Measurements from ENCODE around the gene MYCBPAP.

The MYCBPAP gene

GRCh38 chr17:50523208-50523607 lies 15.0 kb downstream of the MYCBPAP start:
- H3K27me3 ChIP-seq (ENCODE audit: low read depth, low read length): no peaks in the 10 kb centered on the region
- no peaks in the 10 kb centered on the region for H3K4me1 ChIP-seq (ENCODE audit: control insufficient read depth in 1 of 2, insufficient read depth in 2 of 2, low read length in 2 of 2)
- H3K27ac ChIP-seq (ENCODE audit: low read length): no peak overlapping the region
- no peak overlapping the region for H3K4me3 ChIP-seq (ENCODE audit: low read depth in 1 of 2, low read length in 2 of 2)
- H3K9me3 ChIP-seq (ENCODE audit: control insufficient read depth in 1 of 2, low read length in 2 of 2): no peaks in the 10 kb centered on the region
- no peaks in the 10 kb centered on the region for H3K36me3 ChIP-seq (ENCODE audit: control insufficient read depth in 1 of 2, insufficient read depth in 2 of 2, low read length in 2 of 2)

- Histone ChIP-seq H3K4me1 (ENCODE audit: control insufficient read depth in 1 of 2, insufficient read depth in 2 of 2, low read length in 2 of 2) (no peaks in the 10 kb centered on the region), H3K27ac (ENCODE audit: low read length) (no peak overlapping the region), H3K4me3 (ENCODE audit: low read depth in 1 of 2, low read length in 2 of 2) (no peak overlapping the region), H3K9me3 (ENCODE audit: control insufficient read depth in 1 of 2, low read length in 2 of 2) (no peaks in the 10 kb centered on the region), H3K36me3 (ENCODE audit: control insufficient read depth in 1 of 2, insufficient read depth in 2 of 2, low read length in 2 of 2) (no peaks in the 10 kb centered on the region), H3K27me3 (ENCODE audit: low read depth, low read length) (no peaks in the 10 kb centered on the region)
Measured at GRCh38 chr17:50524838-50525237, 16.6 kb downstream of the MYCBPAP start.

- Histone ChIP-seq H3K36me3 (ENCODE audit: control insufficient read depth in 1 of 2, insufficient read depth in 2 of 2, low read length in 2 of 2) (no peaks in the 10 kb centered on the region), H3K9me3 (ENCODE audit: control insufficient read depth in 1 of 2, low read length in 2 of 2) (no peaks in the 10 kb centered on the region), H3K27me3 (ENCODE audit: low read depth, low read length) (peaks cover 6% of the 10 kb centered on the region), H3K27ac (ENCODE audit: low read length) (no peak overlapping the region), H3K4me1 (ENCODE audit: control insufficient read depth in 1 of 2, insufficient read depth in 2 of 2, low read length in 2 of 2) (peaks cover 1 to 4% of the 10 kb centered on the region in 2 donors), H3K4me3 (ENCODE audit: low read depth in 1 of 2, low read length in 2 of 2) (no peak overlapping the region)
Measured at GRCh38 chr17:50527155-50527762, 19.0 kb downstream of the MYCBPAP start.

- H3K4me1 ChIP-seq (ENCODE audit: control insufficient read depth in 1 of 2, insufficient read depth in 2 of 2, low read length in 2 of 2): peaks cover 4 to 9% of the 10 kb centered on the region in 2 donors
- H3K36me3 ChIP-seq (ENCODE audit: control insufficient read depth in 1 of 2, insufficient read depth in 2 of 2, low read length in 2 of 2): no peaks in the 10 kb centered on the region
- no peak overlapping the region for H3K27ac ChIP-seq (ENCODE audit: low read length)
- no peaks in the 10 kb centered on the region for H3K9me3 ChIP-seq (ENCODE audit: control insufficient read depth in 1 of 2, low read length in 2 of 2)
- H3K4me3 ChIP-seq (ENCODE audit: low read depth in 1 of 2, low read length in 2 of 2): no peak overlapping the region
- H3K27me3 ChIP-seq (ENCODE audit: low read depth, low read length): peaks cover 7% of the 10 kb centered on the region
Measured at GRCh38 chr17:50527949-50528474, 19.8 kb downstream of the MYCBPAP start.

- Histone ChIP-seq H3K9me3 (ENCODE audit: control insufficient read depth in 1 of 2, low read length in 2 of 2) (no peaks in the 10 kb centered on the region), H3K4me1 (ENCODE audit: control insufficient read depth in 1 of 2, insufficient read depth in 2 of 2, low read length in 2 of 2) (peaks cover 10 to 23% of the 10 kb centered on the region in 2 donors), H3K4me3 (ENCODE audit: low read depth in 1 of 2, low read length in 2 of 2) (no peak overlapping the region), H3K36me3 (ENCODE audit: control insufficient read depth in 1 of 2, insufficient read depth in 2 of 2, low read length in 2 of 2) (no peaks in the 10 kb centered on the region), H3K27ac (ENCODE audit: low read length) (no peak overlapping the region), H3K27me3 (ENCODE audit: low read depth, low read length) (peaks cover 11% of the 10 kb centered on the region)
Measured at GRCh38 chr17:50529849-50530248, 21.6 kb downstream of the MYCBPAP start.

- Histone ChIP-seq H3K36me3 (ENCODE audit: control insufficient read depth in 1 of 2, insufficient read depth in 2 of 2, low read length in 2 of 2) (no peaks in the 10 kb centered on the region), H3K9me3 (ENCODE audit: control insufficient read depth in 1 of 2, low read length in 2 of 2) (no peaks in the 10 kb centered on the region), H3K27ac (ENCODE audit: low read length) (no peak overlapping the region), H3K4me1 (ENCODE audit: control insufficient read depth in 1 of 2, insufficient read depth in 2 of 2, low read length in 2 of 2) (peaks cover 10 to 23% of the 10 kb centered on the region in 2 donors), H3K4me3 (ENCODE audit: low read depth in 1 of 2, low read length in 2 of 2) (no peak overlapping the region), H3K27me3 (ENCODE audit: low read depth, low read length) (peaks cover 11% of the 10 kb centered on the region)
Measured at GRCh38 chr17:50531428-50532025, 23.3 kb downstream of the MYCBPAP start.

GRCh38 chr17:50532452-50533024 lies 24.3 kb downstream of the MYCBPAP start, which contains the start of gene EPN3:
Gene EPN3 (plus strand): TSS chr17:50532735. CDS start chr17:50536557, 3,822 bp downstream.
- Histone ChIP-seq H3K27ac (ENCODE audit: low read length) (no peak within 1 kb of the TSS), H3K27me3 (ENCODE audit: low read depth, low read length) (peaks cover 11% of the 10 kb centered on the region), H3K4me3 (ENCODE audit: low read depth in 1 of 2, low read length in 2 of 2) (peak within 1 kb of the TSS; percentile 35 to 48), H3K4me1 (ENCODE audit: control insufficient read depth in 1 of 2, insufficient read depth in 2 of 2, low read length in 2 of 2) (peaks cover 10 to 23% of the 10 kb centered on the region in 2 donors), H3K36me3 (ENCODE audit: control insufficient read depth in 1 of 2, insufficient read depth in 2 of 2, low read length in 2 of 2) (no peaks in the 10 kb centered on the region), H3K9me3 (ENCODE audit: control insufficient read depth in 1 of 2, low read length in 2 of 2) (no peaks in the 10 kb centered on the region)

- Histone ChIP-seq H3K4me1 (ENCODE audit: control insufficient read depth in 1 of 2, insufficient read depth in 2 of 2, low read length in 2 of 2) (peaks cover 10 to 23% of the 10 kb centered on the region in 2 donors), H3K9me3 (ENCODE audit: control insufficient read depth in 1 of 2, low read length in 2 of 2) (no peaks in the 10 kb centered on the region), H3K36me3 (ENCODE audit: control insufficient read depth in 1 of 2, insufficient read depth in 2 of 2, low read length in 2 of 2) (no peaks in the 10 kb centered on the region), H3K27me3 (ENCODE audit: low read depth, low read length) (peaks cover 11% of the 10 kb centered on the region), H3K27ac (ENCODE audit: low read length) (no peak overlapping the region), H3K4me3 (ENCODE audit: low read depth in 1 of 2, low read length in 2 of 2) (peak overlapping the region; percentile 35 to 48)
Measured at GRCh38 chr17:50533185-50533584, 24.9 kb downstream of the MYCBPAP start.

GRCh38 chr17:50533720-50534148 lies 25.5 kb downstream of the MYCBPAP start:
- H3K27ac ChIP-seq (ENCODE audit: low read length): peak overlapping the region; percentile 51
- H3K4me1 ChIP-seq (ENCODE audit: control insufficient read depth in 1 of 2, insufficient read depth in 2 of 2, low read length in 2 of 2): peaks cover 10 to 23% of the 10 kb centered on the region in 2 donors
- H3K27me3 ChIP-seq (ENCODE audit: low read depth, low read length): peaks cover 11% of the 10 kb centered on the region
- H3K36me3 ChIP-seq (ENCODE audit: control insufficient read depth in 1 of 2, insufficient read depth in 2 of 2, low read length in 2 of 2): no peaks in the 10 kb centered on the region
- H3K9me3 ChIP-seq (ENCODE audit: control insufficient read depth in 1 of 2, low read length in 2 of 2): no peaks in the 10 kb centered on the region
- H3K4me3 ChIP-seq (ENCODE audit: low read depth in 1 of 2, low read length in 2 of 2): peak overlapping the region; percentile 35 to 48

GRCh38 chr17:50534222-50534978 lies 26.2 kb downstream of the MYCBPAP start:
- peak overlapping the region; percentile 35 to 48 for H3K4me3 ChIP-seq (ENCODE audit: low read depth in 1 of 2, low read length in 2 of 2)

GRCh38 chr17:50534979-50535326 lies 26.7 kb downstream of the MYCBPAP start:
- Histone ChIP-seq H3K27ac (ENCODE audit: low read length) (peak overlapping the region; percentile 51), H3K36me3 (ENCODE audit: control insufficient read depth in 1 of 2, insufficient read depth in 2 of 2, low read length in 2 of 2) (no peaks in the 10 kb centered on the region), H3K4me3 (ENCODE audit: low read depth in 1 of 2, low read length in 2 of 2) (no peak overlapping the region), H3K4me1 (ENCODE audit: control insufficient read depth in 1 of 2, insufficient read depth in 2 of 2, low read length in 2 of 2) (peaks cover 10 to 23% of the 10 kb centered on the region in 2 donors), H3K9me3 (ENCODE audit: control insufficient read depth in 1 of 2, low read length in 2 of 2) (no peaks in the 10 kb centered on the region), H3K27me3 (ENCODE audit: low read depth, low read length) (peaks cover 11% of the 10 kb centered on the region)

More at GRCh38 chr17:50534222-50534978, 26.2 kb downstream of the MYCBPAP start:
- Histone ChIP-seq H3K9me3 (ENCODE audit: control insufficient read depth in 1 of 2, low read length in 2 of 2) (no peaks in the 10 kb centered on the region), H3K4me1 (ENCODE audit: control insufficient read depth in 1 of 2, insufficient read depth in 2 of 2, low read length in 2 of 2) (peaks cover 10 to 23% of the 10 kb centered on the region in 2 donors), H3K27me3 (ENCODE audit: low read depth, low read length) (peaks cover 11% of the 10 kb centered on the region), H3K36me3 (ENCODE audit: control insufficient read depth in 1 of 2, insufficient read depth in 2 of 2, low read length in 2 of 2) (no peaks in the 10 kb centered on the region), H3K27ac (ENCODE audit: low read length) (peak overlapping the region; percentile 51)

Data from muscle layer of duodenum (tissue), 2 donors.